ENCODE data around the gene GYS1. TPM values are rescaled to one million over a fixed set of nuclear protein-coding genes. Genes with fewer than 3 reads are reported as not detected.
A peak's percentile ranks its signal among the peaks of the same experiment; 100 is the strongest.

GYS1 gene
- total RNA-seq, 1 experiment from 2014 or later = 34.3 TPM

- Histone ChIP-seq H3K36me3 (peaks cover 71% of the 10 kb centered on the region), H3K9me3 (no peaks in the 10 kb centered on the region; the same call in 1 of the 2 replicates), H3K27me3 (no peaks in the 10 kb centered on the region), H3K4me3 (no peak overlapping the region)
- DNase-seq = no peak
Measured at GRCh38 chr19:48970923-48971395, 22.1 kb downstream of the GYS1 start.

DNA sequence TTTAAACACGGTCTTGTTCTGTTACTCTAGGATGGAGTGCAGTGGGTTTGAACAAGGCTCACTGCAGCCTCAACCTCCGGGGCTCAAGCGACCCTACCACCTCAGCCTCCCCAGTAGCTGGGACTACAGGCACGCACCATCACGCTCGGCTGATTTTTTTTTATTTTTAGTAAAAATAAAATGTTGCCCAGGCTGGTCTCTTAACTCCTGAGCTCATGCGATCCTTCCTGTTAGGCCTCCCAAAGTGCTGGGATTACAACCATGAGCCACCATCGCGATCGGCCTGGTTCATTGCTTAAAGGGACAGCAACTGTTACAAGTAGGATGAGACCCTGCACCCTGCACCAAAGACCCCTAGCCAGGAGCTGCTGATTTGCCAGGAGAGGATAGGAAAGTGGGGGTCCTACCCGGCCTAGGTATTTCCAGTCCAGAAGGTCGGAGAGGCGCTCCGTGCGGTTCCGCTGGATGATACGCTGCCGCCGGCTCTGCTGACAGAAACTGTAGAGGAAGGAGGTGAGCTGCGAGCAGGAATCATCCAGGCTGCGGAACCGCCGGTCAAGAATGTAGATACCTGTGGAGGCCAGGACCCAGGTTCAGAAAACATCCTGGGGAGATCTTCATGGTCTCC is 22.9 kb downstream of the GYS1 start:
- Histone ChIP-seq H3K27me3 (no peaks in the 10 kb centered on the region), H3K9me3 (no peaks in the 10 kb centered on the region; the same call in 1 of the 2 replicates), H3K36me3 (peaks cover 74% of the 10 kb centered on the region), H3K4me3 (no peak overlapping the region)
- no peak for DNase-seq

- H3K27me3 ChIP-seq = no peaks in the 10 kb centered on the region
- H3K36me3 ChIP-seq = peaks cover 73% of the 10 kb centered on the region
- H3K4me3 ChIP-seq = no peak overlapping the region
- no peak for DNase-seq
- H3K9me3 ChIP-seq = no peaks in the 10 kb centered on the region; the same call in 1 of the 2 replicates
Measured at GRCh38 chr19:48969276-48970138, 23.6 kb downstream of the GYS1 start.

DNA sequence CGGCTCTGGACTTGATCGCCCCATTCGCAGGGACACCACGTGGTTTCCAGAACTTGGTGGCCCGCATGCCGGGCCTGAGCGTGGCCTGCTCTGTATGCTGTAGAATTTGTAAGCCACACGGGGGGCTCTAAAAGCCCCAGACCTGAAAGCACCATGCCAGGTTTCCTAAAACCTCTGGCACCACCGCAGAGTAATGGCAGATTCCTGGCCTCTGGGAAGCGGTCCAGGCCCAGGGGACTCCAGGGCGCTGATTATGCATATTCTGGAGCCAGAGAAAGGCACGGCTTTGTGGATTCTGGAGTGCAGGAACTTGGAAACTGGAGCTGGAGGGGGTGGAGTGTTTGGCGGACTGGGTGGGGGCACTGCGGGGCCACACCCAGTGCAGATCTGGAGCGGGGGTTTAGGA is 24.3 kb downstream of the GYS1 start:
- Histone ChIP-seq H3K4me3 (no peak overlapping the region), H3K9me3 (no peaks in the 10 kb centered on the region; the same call in 1 of the 2 replicates), H3K36me3 (peaks cover 66% of the 10 kb centered on the region), H3K27me3 (no peaks in the 10 kb centered on the region)
- DNase-seq = no peak

GRCh38 chr19:48968179-48968661 is 24.9 kb downstream of the GYS1 start:
- Histone ChIP-seq H3K4me3 (no peak overlapping the region), H3K27me3 (no peaks in the 10 kb centered on the region), H3K36me3 (peaks cover 62% of the 10 kb centered on the region), H3K9me3 (no peaks in the 10 kb centered on the region; the same call in 1 of the 2 replicates)
- no peak for DNase-seq

GRCh38 chr19:48967346-48968178 is 25.5 kb downstream of the GYS1 start:
- H3K4me3 ChIP-seq = peak overlapping the region; percentile 84; the same call in 1 of the 2 replicates
- peaks cover 56% of the 10 kb centered on the region for H3K36me3 ChIP-seq
- H3K9me3 ChIP-seq = no peaks in the 10 kb centered on the region; the same call in 1 of the 2 replicates
- DNase-seq = no peak
- no peaks in the 10 kb centered on the region for H3K27me3 ChIP-seq

- no peak for DNase-seq
- Histone ChIP-seq H3K4me3 (peak overlapping the region; percentile 84), H3K9me3 (no peaks in the 10 kb centered on the region; the same call in 1 of the 2 replicates), H3K27me3 (no peaks in the 10 kb centered on the region), H3K36me3 (peaks cover 52% of the 10 kb centered on the region)
Measured at GRCh38 chr19:48966541-48967345, 26.4 kb downstream of the GYS1 start.

DNA sequence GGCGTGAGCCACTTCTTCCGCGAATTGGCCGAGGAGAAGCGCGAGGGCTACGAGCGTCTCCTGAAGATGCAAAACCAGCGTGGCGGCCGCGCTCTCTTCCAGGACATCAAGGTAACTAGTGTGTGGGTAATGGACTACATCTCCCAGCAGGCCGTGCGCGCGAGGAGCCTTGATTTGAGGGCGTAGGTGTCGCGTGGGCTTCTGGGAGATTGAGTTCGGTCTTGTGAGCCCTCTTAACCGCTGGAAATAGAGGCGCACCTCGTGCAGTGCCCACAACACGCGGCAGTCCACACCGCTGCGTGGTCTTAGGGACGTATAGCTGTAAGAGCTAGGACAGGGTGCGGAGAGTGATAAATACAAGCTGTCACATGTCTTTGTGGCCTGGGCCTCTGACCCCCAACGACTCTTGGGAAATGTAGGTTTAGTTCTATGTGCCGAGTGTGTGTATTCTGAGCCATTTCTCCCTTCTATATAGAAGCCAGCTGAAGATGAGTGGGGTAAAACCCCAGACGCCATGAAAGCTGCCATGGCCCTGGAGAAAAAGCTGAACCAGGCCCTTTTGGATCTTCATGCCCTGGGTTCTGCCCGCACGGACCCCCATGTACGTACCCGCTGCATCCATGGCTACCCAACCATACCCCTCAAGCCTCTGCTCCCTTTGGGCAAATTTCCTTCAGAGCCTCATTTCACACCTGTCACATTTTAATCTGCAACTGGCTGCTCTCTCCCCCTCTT is 27.1 kb downstream of the GYS1 start:
- peaks cover 49% of the 10 kb centered on the region for H3K36me3 ChIP-seq
- H3K4me3 ChIP-seq = peak overlapping the region; percentile 84
- no peaks in the 10 kb centered on the region; the same call in 1 of the 2 replicates for H3K9me3 ChIP-seq
- H3K27me3 ChIP-seq = no peaks in the 10 kb centered on the region
- peak; percentile 91 for DNase-seq

DNA sequence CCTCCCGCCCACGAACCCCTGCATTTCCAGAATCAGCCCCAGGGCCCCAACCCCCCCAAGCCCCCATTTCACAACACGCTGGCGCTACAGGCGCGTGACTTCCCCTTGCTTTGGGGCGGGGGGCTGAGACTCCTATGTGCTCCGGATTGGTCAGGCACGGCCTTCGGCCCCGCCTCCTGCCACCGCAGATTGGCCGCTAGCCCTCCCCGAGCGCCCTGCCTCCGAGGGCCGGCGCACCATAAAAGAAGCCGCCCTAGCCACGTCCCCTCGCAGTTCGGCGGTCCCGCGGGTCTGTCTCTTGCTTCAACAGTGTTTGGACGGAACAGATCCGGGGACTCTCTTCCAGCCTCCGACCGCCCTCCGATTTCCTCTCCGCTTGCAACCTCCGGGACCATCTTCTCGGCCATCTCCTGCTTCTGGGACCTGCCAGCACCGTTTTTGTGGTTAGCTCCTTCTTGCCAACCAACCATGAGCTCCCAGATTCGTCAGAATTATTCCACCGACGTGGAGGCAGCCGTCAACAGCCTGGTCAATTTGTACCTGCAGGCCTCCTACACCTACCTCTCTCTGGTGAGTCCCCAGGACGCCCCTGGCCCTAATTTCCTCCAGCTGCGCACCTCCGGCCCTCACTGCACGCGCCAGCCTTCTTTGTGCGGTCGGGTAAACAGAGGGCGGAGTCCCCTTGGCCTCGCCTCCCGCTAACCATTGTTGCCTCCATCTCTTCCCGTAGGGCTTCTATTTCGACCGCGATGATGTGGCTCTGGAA is 27.9 kb downstream of the GYS1 start, which contains the start of gene FTL:
FTL (plus strand) TSS at position 270 of the 766 bp plus-strand sequence; CDS start at position 469, 199 bp downstream.
- Histone ChIP-seq H3K9me3 (no peaks in the 10 kb centered on the region; the same call in 1 of the 2 replicates), H3K36me3 (peaks cover 41% of the 10 kb centered on the region), H3K4me3 (peak within 1 kb of the TSS; percentile 84), H3K27me3 (no peaks in the 10 kb centered on the region)
- peak; percentile 97 for DNase-seq

GRCh38 chr19:48964205-48965039 is 28.7 kb downstream of the GYS1 start:
- Histone ChIP-seq H3K36me3 (peaks cover 33% of the 10 kb centered on the region), H3K9me3 (no peaks in the 10 kb centered on the region; the same call in 1 of the 2 replicates), H3K27me3 (no peaks in the 10 kb centered on the region), H3K4me3 (peak overlapping the region; percentile 14; the same call in 1 of the 2 replicates)
- DNase-seq = no peak

- Histone ChIP-seq H3K36me3 (peaks cover 31% of the 10 kb centered on the region), H3K27me3 (no peaks in the 10 kb centered on the region), H3K9me3 (no peaks in the 10 kb centered on the region; the same call in 1 of the 2 replicates), H3K4me3 (no peak overlapping the region)
- DNase-seq = peak; percentile 79
Measured at GRCh38 chr19:48963371-48964204, 29.5 kb downstream of the GYS1 start.

DNA sequence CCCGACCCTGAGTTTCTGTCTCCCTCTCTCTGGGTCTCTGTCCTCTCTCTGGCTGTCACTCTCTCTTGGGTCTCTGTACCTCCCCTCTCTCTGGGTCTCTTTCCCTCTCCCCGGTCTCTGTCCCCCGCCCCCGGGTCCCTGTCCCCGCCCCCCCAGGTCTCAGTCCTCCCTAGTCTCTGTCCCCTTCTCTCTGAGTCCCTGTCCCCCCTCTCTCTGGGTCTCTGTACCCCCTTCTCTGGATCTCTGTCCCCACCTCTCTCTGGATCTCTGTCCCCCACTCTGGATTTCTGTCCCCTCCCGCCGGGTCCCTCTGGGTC is 30.3 kb downstream of the GYS1 start:
- peaks cover 28% of the 10 kb centered on the region for H3K36me3 ChIP-seq
- no peak overlapping the region for H3K4me3 ChIP-seq
- no peaks in the 10 kb centered on the region; the same call in 1 of the 2 replicates for H3K9me3 ChIP-seq
- no peaks in the 10 kb centered on the region for H3K27me3 ChIP-seq
- DNase-seq = no peak

Data from MG63 (cell line).